Neural cell (in vitro differentiated cells): ENCODE data around the gene PLOD2. TPM values are rescaled to one million over a fixed set of nuclear protein-coding genes. Genes with fewer than 3 reads are reported as not detected.

ENCODE experiments used
- H2AFZ ChIP-seq: fragments of 200-600, 300-800 bp; sonication (generic), shearing (Covaris generic); 2 replicates; pipeline ENCODE4 v1.6.0; 2014; ENCODE audit warnings: low read depth, mild to moderate bottlenecking, antibody characterized with exemption, low read length, moderate library complexity
- H3F3A ChIP-seq: fragments of 200-600 bp; shearing (Covaris generic); 2 replicates; pipeline ENCODE4 v1.6.1; 2016; ENCODE audit warnings: mild to moderate bottlenecking, moderate library complexity, mixed read lengths, antibody characterized with exemption, low read length; ENCODE audit not compliant: insufficient read depth, poor library complexity, severe bottlenecking
- H3K27ac ChIP-seq: fragments of 200-600, 300-800 bp; sonication (generic), shearing (Covaris generic); 2 replicates; pipeline ENCODE4 v1.5.1; 2014; ENCODE audit warnings: mild to moderate bottlenecking, low read length, moderate library complexity
- H3K27me3 ChIP-seq: fragments of 300-800, 200-600 bp; sonication (generic), shearing (Covaris generic); 2 replicates; pipeline ENCODE4 v1.6.0; 2014; ENCODE audit warnings: mild to moderate bottlenecking, low read depth, low read length, moderate library complexity; ENCODE audit not compliant: insufficient read depth
- H3K36me3 ChIP-seq: fragments of 300-800, 200-600 bp; sonication (generic), shearing (Covaris generic); 2 replicates; pipeline ENCODE4 v1.5.1; 2014; ENCODE audit warnings: mild to moderate bottlenecking, antibody characterized with exemption, low read length, moderate library complexity; ENCODE audit not compliant: insufficient read depth
- H3K4me2 ChIP-seq: fragments of 300-800, 200-600 bp; sonication (generic), shearing (Covaris generic); 2 replicates; pipeline ENCODE4 v1.6.0; 2014; ENCODE audit warnings: mild to moderate bottlenecking, low read length
- H3K4me3 ChIP-seq: fragments of 300-800, 200-600 bp; sonication (generic), shearing (Covaris generic); 2 replicates; pipeline ENCODE4 v1.5.1; 2014; ENCODE audit warnings: mild to moderate bottlenecking, low read length, moderate library complexity
- H3K79me2 ChIP-seq: fragments of 200-600 bp; shearing (Covaris generic); replicated peaks from 2 replicates; pipeline ENCODE4 v1.6.0; 2014; ENCODE audit warnings: mild to moderate bottlenecking, low read length, moderate library complexity; ENCODE audit not compliant: insufficient read depth
- H3K9ac ChIP-seq: fragments of 300-800, 200-600 bp; sonication (generic), shearing (Covaris generic); 2 replicates; pipeline ENCODE4 v1.6.1; 2016; ENCODE audit warnings: mild to moderate bottlenecking, low read length, mixed read lengths
- H3K9me2 ChIP-seq: fragments of 200-600 bp; shearing (Covaris generic); 2 replicates; pipeline ENCODE4 v1.6.1; 2016; ENCODE audit warnings: mild to moderate bottlenecking, low read length, mixed read lengths; ENCODE audit not compliant: insufficient read depth
- H3K9me3 ChIP-seq: fragments of 200-600, 300-800 bp; sonication (generic), shearing (Covaris generic); 2 replicates; pipeline ENCODE4 v1.6.1; 2016; ENCODE audit warnings: mild to moderate bottlenecking, mixed run types, low read length, moderate library complexity, mixed read lengths
- H4K20me1 ChIP-seq: fragments of 200-600 bp; shearing (Covaris generic); 2 replicates; pipeline ENCODE4 v1.6.1; 2016; ENCODE audit warnings: mild to moderate bottlenecking, mixed run types; ENCODE audit not compliant: insufficient read depth
- CTCF ChIP-seq: fragments of 450-650 bp; IDR thresholded peaks from 2 replicates; pipeline ENCODE4 v1.5.1; 2014; ENCODE audit warnings: antibody characterized with exemption, mild to moderate bottlenecking, moderate library complexity; ENCODE audit not compliant: poor library complexity, severe bottlenecking
- EP300 ChIP-seq: fragments of 450-650 bp; conservative IDR thresholded peaks from 2 replicates; pipeline ENCODE4 v1.6.1; 2014; ENCODE audit warnings: antibody characterized with exemption, mild to moderate bottlenecking, moderate library complexity; ENCODE audit not compliant: poor library complexity, severe bottlenecking
- EZH2 ChIP-seq: fragments of 200-600, 300-800 bp; shearing (Covaris generic), sonication (generic); IDR thresholded peaks from 2 replicates; pipeline ENCODE4 v1.6.1; 2014; ENCODE audit warnings: antibody characterized with exemption, low read length, borderline replicate concordance, mild to moderate bottlenecking; ENCODE audit not compliant: insufficient read depth, poor library complexity, severe bottlenecking
- MXI1 ChIP-seq: fragments of 450-650 bp; conservative IDR thresholded peaks from 2 replicates; pipeline ENCODE4 v1.6.1; 2014; ENCODE audit warnings: antibody characterized with exemption, mild to moderate bottlenecking; ENCODE audit not compliant: poor library complexity, severe bottlenecking
- POLR2AphosphoS5 ChIP-seq: IDR thresholded peaks from 2 replicates; pipeline ENCODE4 v1.6.1; 2012
- RAD21 ChIP-seq: fragments of 450-650 bp; conservative IDR thresholded peaks from 2 replicates; pipeline ENCODE4 v1.6.1; 2014; ENCODE audit warnings: antibody characterized with exemption, mild to moderate bottlenecking, moderate library complexity
- REST ChIP-seq: IDR thresholded peaks from 2 replicates; pipeline ENCODE4 v1.6.1; 2012; ENCODE audit warnings: borderline replicate concordance
- SMC3 ChIP-seq: fragments of 450-650 bp; conservative IDR thresholded peaks from 2 replicates; pipeline ENCODE4 v1.6.1; 2014; ENCODE audit warnings: antibody characterized with exemption, mild to moderate bottlenecking, moderate library complexity; ENCODE audit not compliant: poor library complexity
- TAF1 ChIP-seq: IDR thresholded peaks from 2 replicates; pipeline ENCODE4 v1.6.1; 2012; ENCODE audit warnings: low read depth
- polyA plus RNA-seq: library from polyadenylated mRNA; depleted of rRNA; stranded (reverse); fragments of >200 nt; gene quantifications from 2 replicates; pipeline ENCODE4 v1.2.3, GENCODE V29; 2014

Gene PLOD2
- polyA plus RNA-seq, 1 donor from 2014 or later = 5.6 TPM

GRCh38 chr3:146058241-146058640 lies 102.7 kb downstream of the PLOD2 start:
- H3K9me3 ChIP-seq = no peaks in the 10 kb centered on the region
- no peak overlapping the region for H3K4me3 ChIP-seq
- no peaks in the 10 kb centered on the region for H3K27me3 ChIP-seq
- H3K79me2 ChIP-seq = no peaks in the 10 kb centered on the region
- H3K27ac ChIP-seq = no peak overlapping the region
- H3K9me2 ChIP-seq = no peaks in the 10 kb centered on the region
- no peaks in the 10 kb centered on the region for H3F3A ChIP-seq
- no peaks in the 10 kb centered on the region for H4K20me1 ChIP-seq
- H3K4me2 ChIP-seq = no peak overlapping the region
- TF ChIP-seq POLR2AphosphoS5 = no peak
- TF ChIP-seq EZH2 = no peak
- TF ChIP-seq CTCF = no peak
- TF ChIP-seq TAF1 = no peak
- TF ChIP-seq SMC3 = no peak
- no peak for TF ChIP-seq RAD21
- no peak for TF ChIP-seq EP300
- TF ChIP-seq REST = no peak
- TF ChIP-seq MXI1 = no peak
- H3K9ac ChIP-seq = no peak overlapping the region
- H3K36me3 ChIP-seq = no peaks in the 10 kb centered on the region
- no peak overlapping the region for H2AFZ ChIP-seq

GRCh38 chr3:146052791-146053310 lies 108.1 kb downstream of the PLOD2 start:
- TF ChIP-seq REST (no peak), EP300 (no peak), POLR2AphosphoS5 (no peak), EZH2 (no peak), CTCF (no peak), TAF1 (no peak), MXI1 (no peak), RAD21 (no peak)
- H3K9me2 ChIP-seq = no peaks in the 10 kb centered on the region

More at GRCh38 chr3:146052791-146053310, 108.1 kb downstream of the PLOD2 start:
- no peak overlapping the region for H3K4me2 ChIP-seq
- no peak overlapping the region for H3K27ac ChIP-seq
- no peaks in the 10 kb centered on the region for H4K20me1 ChIP-seq
- H3K4me3 ChIP-seq = no peak overlapping the region
- H3K9ac ChIP-seq = no peak overlapping the region
- H3K79me2 ChIP-seq = no peaks in the 10 kb centered on the region
- no peaks in the 10 kb centered on the region for H3K9me3 ChIP-seq
- H2AFZ ChIP-seq = no peak overlapping the region
- H3F3A ChIP-seq = no peaks in the 10 kb centered on the region
- H3K36me3 ChIP-seq = no peaks in the 10 kb centered on the region
- H3K27me3 ChIP-seq = no peaks in the 10 kb centered on the region
